B cell (primary cell): ENCODE results near the gene DRD1.

Source experiments
- EZH2 ChIP-seq: IDR thresholded peaks from 2 replicates; pipeline ENCODE4 v1.6.1; 2012; ENCODE audit warnings: borderline replicate concordance, low read depth, mild to moderate bottlenecking, moderate library complexity, low read length; ENCODE audit not compliant: insufficient read depth, poor library complexity, severe bottlenecking
- TF ChIP-seq, protein P1 (sequence below): fragments of 200-600 bp; IDR thresholded peaks from one replicate; pipeline ENCODE4 v1.8.0; 2022; ENCODE audit warnings: antibody characterized with exemption, mild to moderate bottlenecking

DNA sequence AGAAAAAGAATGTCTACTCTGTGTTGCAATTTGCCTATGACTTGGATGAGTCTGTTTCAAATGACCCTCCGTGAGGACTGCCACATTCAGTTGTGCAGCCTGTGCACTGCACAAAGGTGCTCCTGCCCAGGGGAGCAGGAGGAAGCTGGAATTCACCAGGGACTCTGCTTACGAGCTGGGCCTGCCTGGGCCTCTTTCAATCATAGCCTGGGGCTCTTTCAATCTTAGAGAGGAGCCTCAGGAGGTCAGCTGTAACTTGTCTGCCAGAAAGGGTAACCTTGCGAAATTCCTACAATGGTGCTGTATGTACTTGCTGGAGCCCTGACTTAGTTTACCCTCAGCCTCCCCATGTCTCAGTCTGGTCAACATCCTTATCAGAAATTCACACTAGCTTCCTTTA lies 25.9 kb upstream of the DRD1 start:
- TF ChIP-seq, protein P1, sequence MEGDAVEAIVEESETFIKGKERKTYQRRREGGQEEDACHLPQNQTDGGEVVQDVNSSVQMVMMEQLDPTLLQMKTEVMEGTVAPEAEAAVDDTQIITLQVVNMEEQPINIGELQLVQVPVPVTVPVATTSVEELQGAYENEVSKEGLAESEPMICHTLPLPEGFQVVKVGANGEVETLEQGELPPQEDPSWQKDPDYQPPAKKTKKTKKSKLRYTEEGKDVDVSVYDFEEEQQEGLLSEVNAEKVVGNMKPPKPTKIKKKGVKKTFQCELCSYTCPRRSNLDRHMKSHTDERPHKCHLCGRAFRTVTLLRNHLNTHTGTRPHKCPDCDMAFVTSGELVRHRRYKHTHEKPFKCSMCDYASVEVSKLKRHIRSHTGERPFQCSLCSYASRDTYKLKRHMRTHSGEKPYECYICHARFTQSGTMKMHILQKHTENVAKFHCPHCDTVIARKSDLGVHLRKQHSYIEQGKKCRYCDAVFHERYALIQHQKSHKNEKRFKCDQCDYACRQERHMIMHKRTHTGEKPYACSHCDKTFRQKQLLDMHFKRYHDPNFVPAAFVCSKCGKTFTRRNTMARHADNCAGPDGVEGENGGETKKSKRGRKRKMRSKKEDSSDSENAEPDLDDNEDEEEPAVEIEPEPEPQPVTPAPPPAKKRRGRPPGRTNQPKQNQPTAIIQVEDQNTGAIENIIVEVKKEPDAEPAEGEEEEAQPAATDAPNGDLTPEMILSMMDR, result no peak
- TF ChIP-seq EZH2, result no peak
